T-helper 1 cell treated with Interleukin-12 subunit alpha and Interleukin-12 subunit beta and Interleukin-4 antibody, amounts not matched to agents 30 ng/mL and 1 ng/mL, for 36 hours (primary cell): ENCODE measurements around the gene MAGEL2. TPM values are rescaled to one million over a fixed set of nuclear protein-coding genes. Genes with fewer than 3 reads are reported as not detected.

Experiments
- intact Hi-C: fragments of 100-400 bp; cut with micrococcal nuclease; formaldehyde crosslinking; loops from one replicate; pipeline ENCODE4 v1.15.1; 2024
- total RNA-seq: library from RNA; stranded (reverse); gene quantifications from 2 replicates; pipeline ENCODE4 v1.2.3, GENCODE V29; 2022

MAGEL2 gene
- not detected in 2 replicates for total RNA-seq

DNA sequence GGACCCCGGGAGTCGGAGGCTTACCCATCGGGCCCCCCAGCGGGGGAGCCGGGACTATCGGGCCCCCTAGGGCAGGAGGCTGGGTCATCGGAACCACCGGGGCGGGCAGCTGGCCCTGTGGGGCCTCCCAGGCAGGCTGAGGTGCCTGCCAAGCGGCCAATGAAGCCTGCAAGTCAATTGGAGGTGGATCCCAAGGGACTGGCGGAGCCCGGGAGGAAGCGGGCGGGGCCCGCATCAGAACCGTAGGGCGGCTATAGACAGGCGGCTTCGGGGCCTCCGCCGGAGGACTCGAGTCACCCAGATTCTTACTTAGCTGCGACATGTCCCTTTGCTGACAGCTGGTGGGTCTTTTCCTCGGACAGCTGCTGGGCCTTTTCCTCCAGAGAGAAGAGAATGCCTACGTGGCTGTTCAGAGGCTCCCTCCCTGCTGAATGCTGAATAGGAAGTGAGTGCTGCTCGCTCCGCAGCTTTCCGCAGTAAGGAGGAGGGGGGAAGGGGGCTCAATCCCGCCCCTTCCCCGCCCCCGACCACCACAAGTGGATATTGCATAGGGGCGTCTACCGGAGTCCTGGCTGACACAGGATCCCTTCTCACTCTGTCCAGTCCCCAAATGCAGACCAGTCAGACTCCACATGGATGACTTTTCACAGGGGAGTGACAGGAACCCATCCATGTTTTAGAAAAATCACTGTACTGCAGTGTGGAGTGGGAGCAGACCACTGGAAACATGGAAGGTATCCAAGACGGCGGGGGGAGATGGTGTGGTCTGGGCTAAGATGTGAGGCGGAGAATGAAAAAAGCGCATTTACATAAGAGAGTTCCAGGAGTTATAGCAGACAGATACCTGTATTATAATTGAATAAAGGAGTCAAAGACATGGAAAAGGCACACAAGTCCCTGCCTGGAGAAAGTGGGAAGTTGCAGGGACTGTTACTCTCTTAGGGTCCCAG, at the start of gene MAGEL2:
Gene MAGEL2 (minus strand): TSS at position 447 of the 950 bp plus-strand sequence. CDS start 125 bp downstream, at position 322.
- intact Hi-C loops, result no loop called here

DNA sequence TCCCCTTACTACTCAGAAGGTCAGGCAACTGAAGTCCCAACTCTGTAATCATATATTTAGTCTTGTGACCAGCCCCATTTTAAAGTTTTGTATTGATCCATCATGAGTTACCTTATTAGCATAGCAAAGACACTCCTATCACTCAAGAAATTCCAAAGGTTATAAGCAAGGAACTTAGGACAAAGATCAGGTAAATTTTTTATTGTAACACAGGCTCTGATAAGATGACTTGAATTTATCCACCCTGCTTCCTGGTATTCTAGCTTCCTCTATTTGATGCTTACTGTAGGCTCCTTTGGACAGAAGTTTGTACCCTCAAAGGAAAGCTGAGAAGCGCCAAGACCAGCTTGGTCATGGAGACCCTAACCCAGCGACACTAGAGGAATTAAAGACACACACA, 47.6 kb upstream of the MAGEL2 start:
- intact Hi-C loops, result no loop called here

DNA sequence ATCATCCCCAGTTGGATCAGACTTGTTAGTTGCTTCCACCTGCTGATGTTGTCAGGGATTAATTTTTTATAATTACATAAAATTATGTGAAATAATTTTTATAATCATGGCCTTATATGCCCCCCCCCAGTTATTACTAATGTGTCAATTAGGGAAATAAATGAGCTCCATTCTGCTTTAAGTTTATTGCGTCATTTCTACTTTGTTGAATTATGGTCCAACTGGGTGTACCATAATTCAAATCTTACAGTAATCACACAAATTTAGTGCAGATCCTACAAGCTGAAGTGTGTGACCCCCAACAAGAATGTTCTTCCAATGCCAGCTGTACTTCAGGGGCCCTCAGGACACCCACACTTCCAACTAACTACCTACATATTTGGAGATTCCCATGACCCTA, 46.9 kb upstream of the MAGEL2 start:
- intact Hi-C loops, result no loop called here

DNA sequence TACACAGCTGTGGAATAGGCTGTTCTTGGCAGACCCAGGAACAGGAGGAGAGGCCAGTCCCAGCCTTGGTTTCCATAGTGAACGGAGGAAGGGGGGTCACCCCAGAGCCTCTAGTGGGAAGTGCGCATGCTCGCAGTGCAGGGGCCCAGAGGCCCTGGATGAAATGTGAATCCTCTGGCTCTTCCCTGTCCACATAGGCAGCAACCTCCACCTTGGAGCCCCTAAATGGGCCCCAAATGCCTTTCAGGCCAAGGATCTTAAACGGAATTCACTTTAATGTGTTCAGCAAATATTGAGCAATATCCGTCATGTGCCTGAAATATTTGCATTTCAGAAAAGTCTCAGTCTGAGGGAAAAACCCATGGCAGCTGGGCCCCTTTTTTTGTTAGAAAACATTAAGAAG, 42.8 kb upstream of the MAGEL2 start:
- intact Hi-C loops, result no loop called here

DNA sequence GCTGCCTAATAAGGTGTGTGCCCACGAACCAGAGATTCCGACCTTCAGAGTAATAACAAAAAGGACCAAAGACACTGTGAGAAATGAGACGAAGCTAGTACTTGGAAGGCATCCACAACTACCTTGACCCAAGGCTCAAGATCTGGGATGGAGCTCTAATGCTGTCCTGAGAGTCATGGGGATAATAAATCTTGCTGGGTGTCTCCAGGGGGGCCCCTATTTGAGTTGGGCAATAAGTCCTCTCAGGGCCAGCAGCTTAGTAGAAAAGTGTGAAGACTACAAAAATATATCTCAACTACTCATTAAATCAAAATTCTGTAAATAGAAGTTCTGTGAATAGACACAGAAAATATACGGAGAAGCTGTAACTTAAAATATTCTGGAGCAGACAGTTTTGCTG, 42.3 kb upstream of the MAGEL2 start:
- intact Hi-C loops, result no loop called here

DNA sequence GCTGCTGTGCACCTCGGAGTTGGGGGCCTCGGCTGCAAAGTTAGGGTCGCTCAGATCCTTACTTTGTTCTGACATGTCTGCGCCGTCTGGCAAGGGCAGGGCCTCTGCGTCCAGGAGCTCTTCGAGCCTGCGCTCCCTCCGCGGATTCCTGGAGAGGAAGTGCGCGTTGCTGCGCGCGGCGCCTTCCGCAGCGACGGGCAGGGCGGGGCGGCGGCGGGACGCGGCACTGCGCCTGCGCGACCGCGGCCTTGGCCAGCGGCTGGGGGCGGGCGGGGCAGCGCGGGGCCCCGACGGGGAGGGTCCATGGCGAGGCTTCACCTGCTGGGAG, 39.4 kb upstream of the MAGEL2 start, which contains the start of gene NDN:
Gene NDN (minus strand): TSS at position 163 of the 328 bp plus-strand sequence. CDS start 88 bp downstream, at position 75.
- intact Hi-C loops, result no loop called here

DNA sequence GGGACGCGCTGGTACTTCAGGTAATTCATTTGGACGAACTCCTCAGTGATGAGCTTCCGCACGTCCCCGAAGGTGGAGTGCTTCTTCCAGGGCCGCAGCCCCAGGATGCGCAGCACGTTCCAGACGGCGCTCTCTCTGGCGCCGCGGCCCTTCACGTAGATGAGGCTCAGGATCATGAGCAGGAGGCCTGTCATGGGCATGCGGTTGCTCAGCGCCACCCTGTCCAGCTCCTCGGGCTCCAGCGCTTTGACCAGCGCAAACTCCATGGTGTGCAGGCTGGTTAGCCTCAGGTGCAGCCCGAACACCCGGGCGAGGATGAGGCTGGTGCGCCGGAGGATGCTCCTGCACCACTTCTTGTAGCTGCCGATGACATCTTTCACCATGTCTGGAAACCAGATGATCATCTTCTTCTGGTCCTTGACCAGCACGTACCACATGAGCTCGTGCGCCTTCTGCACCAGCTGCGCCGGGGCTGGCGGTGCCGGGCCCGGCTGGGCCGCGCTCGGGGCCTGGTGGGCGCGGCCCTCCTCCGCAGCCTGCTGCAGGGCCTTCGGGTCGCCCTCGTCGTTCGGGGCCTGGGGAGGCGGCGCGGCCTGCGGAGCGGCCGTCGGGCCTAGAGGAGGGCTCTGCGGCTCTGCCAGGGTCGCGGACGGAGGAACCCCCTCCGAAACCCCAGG, 38.9 kb upstream of the MAGEL2 start:
- intact Hi-C loops, result no loop called here

DNA sequence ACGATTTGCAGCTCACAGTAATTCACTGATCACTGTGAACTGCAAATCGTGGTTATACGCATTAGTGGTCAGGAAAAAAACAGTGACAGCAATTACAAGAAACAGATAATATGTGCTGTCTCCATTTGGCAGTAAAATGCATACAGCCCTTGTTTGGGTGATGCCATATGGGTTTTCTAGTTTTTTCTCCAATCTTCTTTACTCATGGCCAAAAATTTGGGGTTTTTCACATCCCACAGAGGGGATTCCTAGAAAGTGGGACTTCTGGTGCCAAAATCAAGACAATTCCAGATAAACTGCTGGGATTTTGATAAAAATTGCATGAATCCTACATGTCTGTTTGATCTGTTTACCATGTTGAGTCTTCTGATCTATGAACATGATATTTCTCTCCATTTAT, 23.8 kb upstream of the MAGEL2 start:
- intact Hi-C loops, result no loop called here

DNA sequence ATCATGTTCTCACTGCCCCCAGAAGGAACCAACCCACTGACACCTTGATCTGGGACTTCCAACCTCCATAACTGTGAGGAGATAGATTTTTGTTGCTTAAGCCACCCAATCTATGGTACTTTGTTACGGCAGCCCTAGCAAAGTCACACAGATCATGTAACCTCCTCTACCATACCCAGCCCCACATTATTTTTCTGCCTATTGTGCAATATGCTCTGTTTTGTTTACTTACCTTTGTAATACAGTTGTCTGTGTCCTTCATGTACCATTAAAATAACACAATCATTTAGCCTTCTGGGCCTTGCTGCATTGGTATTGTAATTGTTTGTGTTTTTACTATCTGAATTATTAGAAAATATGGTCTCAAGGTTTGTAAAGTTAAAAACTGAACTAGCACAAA, 23.3 kb upstream of the MAGEL2 start:
- intact Hi-C loops, result no loop called here

DNA sequence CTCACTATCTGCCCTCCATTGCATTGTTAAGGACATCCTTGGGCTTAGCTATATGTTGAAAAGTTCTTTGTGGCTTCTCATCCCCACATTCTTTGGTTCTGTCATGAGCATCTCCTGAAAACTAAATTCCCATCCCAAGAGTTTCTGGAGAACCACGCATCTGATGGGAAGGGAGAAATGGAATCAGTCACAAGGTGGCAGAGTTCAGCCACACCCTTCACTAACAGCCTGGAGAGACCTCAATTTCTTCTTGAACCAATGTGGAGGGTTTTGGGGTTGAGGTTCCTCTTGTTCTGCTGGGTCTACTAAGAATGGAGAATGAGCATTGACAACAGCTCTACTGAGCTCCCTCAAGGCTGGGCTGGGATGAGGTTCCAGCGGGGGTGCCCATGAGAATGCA, 15.6 kb upstream of the MAGEL2 start:
- intact Hi-C loops, result loop anchor here (5.0 kb wide), 1 partner anchor 51 kb away; no protein-coding TSS in a partner anchor

DNA sequence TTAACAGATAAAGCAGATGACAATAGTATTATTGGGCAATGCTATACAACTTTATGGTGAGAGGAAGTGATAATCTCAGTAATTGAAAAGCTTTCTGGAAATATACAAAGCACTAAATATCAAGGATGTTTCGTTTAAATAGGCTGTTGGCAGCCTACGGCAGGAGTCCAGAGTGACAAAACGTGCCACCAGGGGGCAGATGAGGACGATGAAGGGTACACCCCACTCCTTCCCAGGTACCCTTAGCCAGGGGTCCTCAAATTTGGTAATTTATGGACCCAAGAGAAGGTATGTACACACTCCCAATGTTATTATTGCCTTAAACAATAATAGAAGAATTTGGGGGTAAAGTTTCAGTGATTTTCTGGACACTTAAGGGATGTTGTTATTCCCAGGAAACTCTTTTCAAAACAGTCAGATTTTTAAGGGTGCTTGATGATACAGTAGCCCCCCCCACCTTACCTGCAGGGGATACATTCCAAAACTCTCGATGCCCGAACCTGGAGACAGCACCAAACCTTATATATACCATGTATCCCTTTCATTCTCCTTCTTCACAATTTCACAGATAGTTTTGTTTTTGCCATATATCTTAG, 1.4 kb upstream of the MAGEL2 start:
- intact Hi-C loops, result no loop called here

DNA sequence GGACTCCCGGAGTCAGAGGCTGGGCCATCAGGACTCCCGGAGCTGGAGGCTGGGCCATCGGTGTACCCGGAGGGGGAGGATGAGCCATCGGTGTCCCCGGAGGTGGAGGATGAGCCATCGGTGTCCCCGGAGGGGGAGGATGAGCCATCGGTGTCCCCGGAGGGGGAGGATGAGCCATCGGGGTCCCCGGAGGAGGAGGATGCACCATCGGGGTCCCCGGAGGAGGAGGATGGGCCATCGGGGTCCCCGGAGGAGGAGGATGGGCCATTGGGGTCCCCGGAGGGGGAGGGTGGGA, 719 bp downstream of the MAGEL2 start:
- intact Hi-C loops, result no loop called here

DNA sequence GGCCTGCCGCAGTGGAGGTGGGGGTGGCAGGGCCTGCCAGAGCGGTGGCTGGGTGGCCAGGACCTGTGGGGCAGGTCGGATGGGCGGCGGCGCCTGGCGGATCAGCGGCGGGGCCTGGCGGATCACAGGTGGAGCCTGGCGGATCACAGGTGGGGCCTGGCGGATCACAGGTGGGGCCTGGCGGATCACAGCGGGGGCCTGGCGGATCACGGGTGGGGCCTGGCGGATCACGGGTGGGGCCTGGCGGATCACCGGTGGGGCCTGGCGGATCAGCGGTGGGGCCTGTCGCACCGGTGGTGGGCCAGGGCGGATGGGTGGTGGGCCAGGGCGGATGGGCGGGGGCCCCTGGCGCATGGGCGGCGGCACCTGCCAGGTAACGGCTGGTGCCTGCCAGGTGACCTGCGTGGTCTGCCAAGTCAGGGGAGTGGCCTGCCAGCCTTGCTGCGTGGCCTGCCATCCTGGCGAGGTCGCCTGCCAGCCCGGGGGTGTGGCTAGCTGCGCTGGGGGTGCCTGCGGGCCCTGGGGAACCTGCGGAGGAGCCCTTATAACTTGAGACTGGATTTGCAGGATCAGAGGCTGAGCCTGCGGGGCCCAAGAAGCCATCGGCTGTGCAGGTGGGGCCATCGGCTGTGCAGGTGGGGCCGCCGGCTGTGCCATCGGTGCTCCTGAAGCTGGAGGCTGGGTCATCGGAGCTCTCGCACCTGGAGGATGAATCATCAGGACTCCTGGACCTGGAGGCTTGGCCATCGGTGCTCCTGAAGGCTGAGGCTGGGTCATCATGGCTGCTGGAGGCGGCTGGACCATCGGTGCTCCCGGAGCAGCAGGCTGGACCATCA, 1.3 kb downstream of the MAGEL2 start:
- intact Hi-C loops, result no loop called here

DNA sequence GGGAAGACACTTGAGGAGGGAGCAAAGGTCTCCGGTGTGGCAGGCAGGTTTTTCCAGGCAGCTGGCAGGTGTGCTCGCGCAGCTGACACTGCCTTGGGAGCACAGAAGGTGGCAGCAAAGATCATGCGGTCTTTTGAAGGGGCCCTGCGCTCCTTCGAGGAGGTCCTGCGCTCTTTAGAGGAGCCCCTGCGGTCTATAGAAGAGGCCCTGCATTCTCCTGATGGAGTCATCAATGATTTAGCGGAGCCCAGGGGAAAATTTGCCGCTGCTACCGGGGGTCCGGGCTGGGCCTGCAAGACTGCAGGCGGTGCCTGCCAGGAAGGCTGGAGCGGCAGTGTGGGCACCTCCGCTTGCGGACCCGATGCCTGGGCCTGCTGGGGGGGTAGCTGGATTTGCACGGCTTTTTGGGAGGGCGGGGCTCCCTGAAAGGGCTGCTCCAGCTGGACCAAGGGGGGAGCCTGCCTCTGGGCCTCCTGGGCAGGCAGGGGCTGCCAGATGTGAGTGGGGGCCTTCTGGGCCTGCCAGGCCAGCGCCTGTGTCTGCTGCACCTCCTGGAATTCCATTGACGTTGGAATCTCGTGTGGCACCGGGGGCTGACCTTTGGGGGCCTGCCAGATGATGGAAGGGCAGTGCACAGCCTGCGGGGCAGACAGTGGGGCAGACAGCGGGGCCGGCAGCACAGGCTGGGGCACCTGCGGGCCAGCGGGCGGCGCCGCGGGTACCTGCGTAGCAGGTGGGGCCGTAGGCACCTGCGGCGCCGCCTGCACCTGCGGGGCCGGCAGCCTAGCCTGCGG, 2.1 kb downstream of the MAGEL2 start:
- intact Hi-C loops, result no loop called here

DNA sequence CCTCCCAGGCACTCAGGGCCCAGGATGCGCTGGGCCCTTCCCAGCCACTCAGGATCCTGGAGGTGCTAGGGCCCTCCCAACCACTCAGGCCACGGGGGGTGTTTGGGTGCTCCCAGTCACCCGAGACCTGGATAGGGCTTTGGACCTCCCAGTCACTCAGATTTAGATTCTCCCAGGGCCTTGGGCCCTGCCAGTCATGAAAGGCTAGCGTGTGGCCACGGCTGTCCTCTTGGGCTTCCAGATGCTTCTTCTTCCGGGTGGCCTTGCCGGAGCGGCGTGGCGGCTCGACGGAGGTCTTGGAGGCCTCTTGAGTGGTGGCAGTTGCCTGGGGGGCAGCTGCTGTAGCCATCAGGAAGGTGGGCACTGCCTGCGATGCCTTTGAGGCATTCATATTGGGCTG, 2.8 kb downstream of the MAGEL2 start:
- intact Hi-C loops, result loop anchor here (5.0 kb wide), 1 partner anchor 232 kb away; no protein-coding TSS in a partner anchor

DNA sequence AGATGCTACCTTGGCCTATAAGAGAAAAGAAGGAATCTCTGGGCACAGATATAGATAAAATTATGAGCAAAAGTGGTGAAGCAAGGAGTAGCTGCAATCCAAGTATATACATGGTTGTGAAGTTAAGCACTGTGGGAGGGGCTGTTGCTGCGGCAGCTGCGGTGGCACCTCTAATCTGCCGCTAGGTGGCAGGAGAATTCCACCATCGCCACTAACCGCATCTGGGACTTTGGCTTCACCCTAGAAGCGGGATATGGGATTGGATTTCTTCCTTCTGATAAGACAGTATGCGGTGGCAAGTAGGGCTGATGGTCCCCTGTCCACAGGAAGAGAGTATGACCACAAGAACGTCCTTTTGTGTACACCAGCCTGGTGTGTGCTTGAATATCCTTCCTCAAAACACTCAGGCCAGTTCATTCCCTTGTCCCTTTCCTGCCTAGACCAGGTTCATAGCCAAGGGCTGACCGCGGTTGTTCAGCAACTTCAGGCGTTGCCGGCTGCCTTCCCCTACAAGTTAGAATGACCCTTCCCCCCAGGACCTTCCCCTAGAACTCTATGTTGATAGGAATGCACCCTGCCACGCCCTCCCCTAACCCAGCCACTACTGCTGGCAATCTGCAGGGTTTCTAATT, 5.1 kb downstream of the MAGEL2 start:
- intact Hi-C loops, result loop anchor here (2.0 to 5.0 kb wide), 2 partner anchors 235 to 1858 kb away; no protein-coding TSS in a partner anchor

DNA sequence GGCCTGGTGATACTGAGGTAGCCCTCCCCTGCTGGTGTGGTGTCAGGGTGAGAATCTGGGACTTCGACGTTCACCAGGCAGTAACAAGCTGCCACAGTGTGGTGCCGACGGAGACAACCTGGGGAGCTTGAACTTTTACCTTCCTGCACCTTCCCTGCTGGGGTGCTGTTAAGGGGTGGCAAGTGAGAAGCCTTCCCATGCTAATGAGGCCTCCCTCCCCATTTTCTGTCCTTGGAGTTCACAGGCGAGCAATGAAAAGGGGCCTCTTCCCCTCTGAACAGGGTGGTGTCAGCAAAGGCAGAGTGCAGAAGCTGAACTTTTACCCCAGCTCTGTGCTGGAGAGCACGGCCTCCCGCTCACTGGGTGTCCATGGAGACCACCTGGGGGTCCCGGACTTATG, 13.5 kb downstream of the MAGEL2 start:
- intact Hi-C loops, result no loop called here

DNA sequence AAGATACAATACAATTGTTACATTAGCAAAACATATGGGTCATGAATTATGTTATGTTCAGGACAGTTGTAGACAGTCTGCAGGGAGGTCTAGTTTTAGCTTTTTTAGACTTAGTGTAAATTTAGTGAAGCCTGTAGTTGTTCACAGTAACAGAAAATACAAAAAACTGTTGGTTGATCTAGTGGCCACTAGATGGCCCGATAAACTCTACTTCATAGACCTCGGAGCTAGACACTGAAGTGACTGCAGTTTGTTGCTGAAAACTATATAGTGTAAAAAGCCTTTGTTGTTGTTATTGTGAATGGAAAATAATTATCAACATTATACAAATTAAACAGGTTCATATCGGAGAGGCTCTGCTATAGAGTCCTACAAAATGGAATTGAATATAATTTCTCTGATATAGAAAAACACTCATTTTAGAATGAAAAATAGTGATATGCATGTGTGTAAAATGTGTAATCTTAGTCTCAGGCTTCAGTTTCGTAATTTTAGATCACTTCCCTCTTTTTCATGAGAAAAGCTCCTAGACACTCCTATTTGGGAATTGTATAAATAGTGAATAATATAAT, 18.3 kb downstream of the MAGEL2 start:
- intact Hi-C loops, result loop anchor here (5.0 kb wide), 1 partner anchor 248 kb away; no protein-coding TSS in a partner anchor

DNA sequence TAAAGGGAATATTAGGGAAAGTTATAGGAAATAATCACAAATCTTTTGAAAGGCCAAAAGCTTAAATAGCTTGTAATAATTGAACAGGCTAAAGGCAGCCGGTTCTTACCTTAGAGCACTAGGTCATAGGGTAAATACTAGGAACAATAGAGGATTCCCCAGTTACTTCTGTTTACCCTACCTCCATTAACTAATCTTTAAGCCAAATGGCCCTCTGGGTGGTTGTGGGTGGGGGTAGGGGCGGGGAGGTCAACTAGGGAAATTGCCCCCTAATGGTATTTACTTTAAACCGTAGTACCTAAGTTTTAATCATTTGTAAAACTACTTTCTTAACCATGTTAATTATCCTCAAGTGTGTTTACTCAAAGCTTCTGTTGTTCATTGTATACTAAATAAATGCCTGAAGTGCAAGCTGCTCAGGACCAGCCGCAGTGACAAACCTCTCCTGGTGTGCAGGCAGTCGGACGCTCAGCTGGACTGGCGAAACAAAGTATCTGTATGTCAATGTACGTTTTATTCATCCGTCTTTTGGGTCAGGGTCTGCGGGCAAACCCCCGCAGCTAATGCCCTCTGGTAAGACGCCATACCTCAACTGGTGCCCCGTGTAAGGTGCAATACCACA, 18.9 kb downstream of the MAGEL2 start:
- intact Hi-C loops, result loop anchor here (5.0 kb wide), 1 partner anchor 249 kb away; no protein-coding TSS in a partner anchor
